PFSK-1 (cell line): ENCODE data around the gene ELMO1.

Experiments used
- FOXP2 ChIP-seq: optimal IDR thresholded peaks from 2 replicates; pipeline ENCODE3; 2011; ENCODE audit warnings: borderline replicate concordance, control low read depth, inconsistent platforms; ENCODE audit not compliant: insufficient read depth; ENCODE audit errors: extremely low read length, extremely low read depth
- POLR2AphosphoS5 ChIP-seq: IDR thresholded peaks from 2 replicates; pipeline ENCODE4 v1.6.1; 2012; ENCODE audit warnings: low read depth, mild to moderate bottlenecking, control low read depth, low read length, moderate library complexity
- REST ChIP-seq, 2 experiments: IDR thresholded peaks; 2 replicates each; pipeline versions ENCODE4 v1.6.1 to v1.8.0; 2011 to 2012; ENCODE audit warnings: low read depth in 2 of 2, low read length in 2 of 2, control low read depth in 1 of 2, inconsistent platforms in 1 of 2, mild to moderate bottlenecking in 1 of 2, moderate library complexity in 1 of 2; ENCODE audit not compliant: insufficient read depth in 1 of 2
- SIN3A ChIP-seq: IDR thresholded peaks from 2 replicates; pipeline ENCODE4 v1.6.1; 2012; ENCODE audit warnings: mild to moderate bottlenecking, low read length, moderate library complexity, borderline replicate concordance; ENCODE audit not compliant: insufficient read depth
- TAF1 ChIP-seq: IDR thresholded peaks from 2 replicates; pipeline ENCODE4 v1.6.1; 2012; ENCODE audit warnings: low read length, control low read depth, borderline replicate concordance; ENCODE audit not compliant: insufficient read depth

Gene ELMO1

GRCh38 chr7:36944838-36945237 is 503.8 kb downstream of the ELMO1 start:
- TF ChIP-seq FOXP2 (no peak), SIN3A (no peak), REST (IDR thresholded peaks at IDR 0.05; ENCODE audit: insufficient read depth in 1 of 2, low read depth in 2 of 2, low read length in 2 of 2) (no peak), TAF1 (no peak), POLR2AphosphoS5 (no peak)

DNA sequence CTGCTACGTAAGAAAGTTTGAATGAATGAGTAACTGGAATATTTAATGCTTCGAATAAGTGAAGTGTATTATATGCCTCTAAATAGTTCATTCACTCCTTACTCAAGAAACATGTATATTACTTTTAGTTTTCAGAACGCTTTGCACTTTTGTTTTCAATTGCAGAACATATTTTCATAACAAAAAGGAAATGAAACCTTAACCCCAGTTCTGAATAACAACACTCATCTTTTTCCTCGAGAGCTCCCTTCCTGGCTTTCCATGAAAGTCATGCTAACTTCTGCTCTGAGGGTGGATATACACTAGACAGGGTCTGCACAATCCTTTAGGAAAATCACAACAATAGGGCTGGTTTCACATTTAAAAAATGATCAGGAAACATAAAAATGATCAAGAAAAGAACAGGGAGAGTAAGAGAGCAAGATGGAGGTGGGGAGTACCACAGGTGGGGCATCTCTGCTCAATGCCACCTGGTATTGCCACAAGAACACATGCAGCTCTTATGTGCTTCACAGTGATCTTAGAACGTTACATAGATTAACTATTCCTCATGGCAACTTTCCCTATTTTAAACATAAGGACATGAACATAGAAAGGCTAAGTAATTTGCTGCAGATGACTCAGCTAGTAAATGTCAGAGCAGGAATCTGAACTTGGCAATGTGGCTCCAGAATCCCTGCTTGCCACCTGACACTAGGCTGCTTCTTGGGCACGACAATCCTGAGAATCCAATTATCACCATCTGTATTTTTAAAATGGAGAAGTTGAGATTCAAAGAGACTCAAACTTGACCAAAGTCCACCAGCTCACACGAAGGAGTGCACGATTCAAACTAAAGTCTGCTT is 504.9 kb downstream of the ELMO1 start:
- no peak for TF ChIP-seq TAF1
- TF ChIP-seq FOXP2 = no peak
- TF ChIP-seq REST (IDR thresholded peaks at IDR 0.05; ENCODE audit: insufficient read depth in 1 of 2, low read depth in 2 of 2, low read length in 2 of 2) = no peak
- TF ChIP-seq SIN3A = no peak
- TF ChIP-seq POLR2AphosphoS5 = no peak

DNA sequence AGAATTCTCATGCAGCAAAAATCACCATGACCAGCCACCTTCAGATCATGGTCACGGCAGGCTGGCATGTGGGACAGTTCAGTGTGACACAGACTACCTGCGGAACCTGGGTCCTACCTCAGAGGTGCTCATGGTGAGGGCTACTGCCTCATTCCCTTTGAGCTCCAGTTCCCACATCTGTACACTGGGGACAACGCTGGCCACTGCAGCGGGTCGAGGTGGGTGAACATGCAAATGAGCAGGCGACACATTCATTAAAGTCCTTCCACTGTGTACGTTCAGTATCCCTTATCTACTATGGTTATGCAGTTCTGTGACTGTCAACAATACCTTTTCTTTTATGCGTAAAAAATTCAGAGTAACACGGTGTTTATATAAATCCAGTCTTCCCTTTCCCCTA is 505.7 kb downstream of the ELMO1 start:
- TF ChIP-seq TAF1 = no peak
- TF ChIP-seq FOXP2 = no peak
- TF ChIP-seq REST (IDR thresholded peaks at IDR 0.05; ENCODE audit: insufficient read depth in 1 of 2, low read depth in 2 of 2, low read length in 2 of 2) = no peak
- no peak for TF ChIP-seq SIN3A
- TF ChIP-seq POLR2AphosphoS5 = no peak

DNA sequence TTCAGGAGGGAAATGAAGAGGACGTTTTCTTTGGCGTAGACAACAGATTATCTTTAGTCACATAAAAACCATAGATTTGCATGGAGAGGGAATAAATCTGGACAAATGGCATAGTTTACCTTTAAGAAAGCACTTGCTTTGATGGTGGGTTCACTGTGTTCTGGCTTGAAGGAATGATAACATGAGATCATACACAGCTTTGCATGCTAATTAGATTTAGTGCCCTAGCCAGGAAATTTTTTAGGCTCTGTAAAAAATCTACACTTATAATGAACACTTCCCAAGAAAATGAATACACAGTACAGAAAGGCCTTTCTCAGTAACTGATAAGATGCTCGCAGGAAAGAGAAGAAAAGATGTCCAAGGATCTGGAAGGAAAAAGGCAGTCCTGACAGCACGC is 506.1 kb downstream of the ELMO1 start:
- TF ChIP-seq POLR2AphosphoS5 (no peak), REST (IDR thresholded peaks at IDR 0.05; ENCODE audit: insufficient read depth in 1 of 2, low read depth in 2 of 2, low read length in 2 of 2) (no peak), TAF1 (no peak), SIN3A (no peak), FOXP2 (no peak)
